Adipose tissue (tissue), 3 donors: ENCODE measurements around the gene OTC. TPM values are rescaled to one million over a fixed set of nuclear protein-coding genes. Genes with fewer than 3 reads are reported as not detected.

Experiments used
- H3K27ac ChIP-seq: one replicate; pipeline ENCODE4 v1.5.1; 2013; ENCODE audit warnings: low read depth, low read length
- WGBS, 3 donors: extraction: QIAGEN DNeasy Blood & Tissue Kit; methylation state at CpG; one replicate each; pipeline ENCODE4 v1.1.7; 2013; 5-methylcytosine and 5-hydroxymethylcytosine counted together
- polyA plus RNA-seq, 3 donors: library from polyadenylated mRNA; stranded (reverse); fragments of 200-250 nt; gene quantifications; one replicate each; pipeline ENCODE4 v1.2.3, GENCODE V29; 2013
- donor health status: healthy with polysubstance abuse.
- donor health status: Bipolar disorder and iron deficiency.
- donor health status: healthy.

The OTC gene
- polyA plus RNA-seq, 3 donors = 0.51 to 2.6 (median 1.0) TPM

GRCh38 chrX:38347136-38347535, 5.3 kb upstream of the OTC start:
- H3K27ac ChIP-seq = no peak overlapping the region
- WGBS, 3 donors = 68 to 88% (median 76%) methylated on average over 2 of the region's 2 CpGs

DNA sequence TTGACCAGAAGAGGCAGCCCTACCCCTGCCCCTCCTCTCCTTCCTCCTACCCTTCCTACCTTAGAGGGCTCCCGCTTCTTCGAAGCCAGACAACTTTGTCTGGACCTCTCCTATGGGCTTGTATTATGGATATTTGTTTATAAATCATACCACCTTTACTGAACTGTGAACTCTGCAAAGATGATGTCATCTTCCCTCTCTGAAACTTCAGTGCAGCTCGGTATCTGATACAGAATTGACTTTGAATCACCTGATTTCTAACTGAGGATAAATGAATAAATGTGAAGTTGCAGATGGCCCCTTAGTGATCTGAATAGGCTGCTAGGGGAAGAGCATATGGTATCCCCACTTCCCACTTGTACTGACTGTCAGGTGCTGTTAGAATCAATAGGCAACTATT, 1.1 kb upstream of the OTC start:
- 70 to 88% (median 78%) methylated on average over 3 of the region's 3 CpGs for WGBS, 3 donors
- no peak overlapping the region for H3K27ac ChIP-seq

- H3K27ac ChIP-seq = no peak overlapping the region
- WGBS, 3 donors = 66 to 92% (median 91%) methylated on average over 8 of the region's 8 CpGs
Observed at GRCh38 chrX:38356401-38356800, 4.0 kb downstream of the OTC start.

DNA sequence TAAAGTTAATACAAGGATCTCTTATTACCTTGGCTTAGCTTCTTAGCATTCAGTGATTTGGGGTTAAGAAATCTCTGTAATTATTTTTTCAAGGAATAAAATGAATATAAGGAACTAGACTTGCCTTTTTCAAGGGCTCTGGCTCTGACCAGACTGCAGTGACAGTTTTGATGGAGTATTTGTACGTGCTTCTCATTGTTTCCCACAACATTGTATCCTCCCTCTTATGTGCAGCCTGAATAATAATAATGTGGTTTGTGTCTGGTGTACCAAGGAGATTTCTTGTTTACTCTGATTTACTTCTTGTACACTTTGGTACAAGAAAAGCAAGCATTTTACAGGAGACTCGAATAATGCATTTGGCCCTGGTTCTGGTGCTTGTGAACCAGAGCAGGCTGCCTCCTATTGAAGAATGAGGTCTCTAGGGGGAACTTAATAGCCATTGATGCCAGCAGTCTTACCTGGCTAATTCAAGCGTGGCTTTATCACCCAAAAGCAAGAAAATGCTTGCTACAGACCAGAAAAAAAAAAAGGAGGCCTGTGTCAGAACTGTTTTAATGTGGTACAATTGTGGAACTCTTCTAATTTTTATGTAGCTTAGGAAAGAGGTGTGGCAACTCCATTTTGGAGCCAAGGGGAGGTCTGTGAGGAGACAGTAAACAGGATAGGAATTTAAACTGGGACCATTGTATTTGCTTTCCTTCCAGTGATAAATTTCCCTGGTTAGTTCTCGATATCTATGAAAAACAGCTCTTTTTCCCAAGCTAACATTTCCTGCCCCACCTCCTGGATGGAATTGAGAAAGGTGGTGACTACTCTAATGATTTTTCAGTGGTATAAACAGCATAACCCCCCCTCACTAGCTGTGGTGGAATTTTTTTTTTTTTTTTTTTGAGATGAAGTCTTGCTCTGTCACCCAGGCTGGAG, 5.6 kb downstream of the OTC start:
- WGBS, 3 donors = 30 to 68% (median 42%) methylated on average over 4 of the region's 4 CpGs
- no peak overlapping the region for H3K27ac ChIP-seq

DNA sequence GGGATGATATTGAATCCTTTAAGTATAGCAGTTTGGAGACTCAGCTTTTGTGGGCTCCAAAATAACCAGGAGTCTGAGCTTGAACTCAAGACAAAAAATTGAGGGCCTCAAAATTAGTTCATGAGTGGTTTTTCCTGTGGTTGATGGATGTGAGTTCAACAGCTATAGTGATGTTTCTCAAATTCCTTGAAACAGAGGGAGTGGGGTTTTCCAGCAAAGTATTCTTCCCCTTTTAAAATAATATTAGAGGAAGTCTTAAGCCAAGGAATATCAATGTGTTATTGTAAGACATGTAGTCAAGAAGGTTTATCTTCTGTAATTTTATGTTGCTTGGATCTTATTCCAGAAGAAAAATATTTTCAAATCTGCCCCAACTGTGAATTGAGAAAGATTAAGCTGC, 10.6 kb downstream of the OTC start:
- H3K27ac ChIP-seq = no peak overlapping the region

DNA sequence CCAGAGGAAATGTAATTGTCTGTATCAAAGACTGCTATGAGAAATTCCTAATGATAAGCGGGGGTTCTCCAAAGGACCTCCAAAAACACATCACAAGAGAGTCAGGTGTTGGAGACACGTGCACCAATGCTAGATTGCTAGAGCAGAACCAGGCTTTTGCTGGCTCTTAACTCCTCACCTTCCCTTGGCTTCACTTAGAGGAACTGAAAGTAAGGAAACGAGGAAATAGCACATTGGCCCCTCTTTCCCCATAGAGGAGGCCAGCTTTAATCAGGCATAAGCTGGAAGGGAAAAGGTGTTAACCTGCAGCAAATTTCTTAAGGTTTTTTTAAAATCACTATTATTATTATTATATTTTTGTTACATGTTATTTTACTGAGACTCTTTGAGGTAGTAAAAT, 13.6 kb downstream of the OTC start:
- H3K27ac ChIP-seq = no peak overlapping the region
- WGBS, 3 donors = 40 to 88% (median 57%) methylated on average over 3 of the region's 3 CpGs

GRCh38 chrX:38368774-38369173, 16.4 kb downstream of the OTC start:
- no peak overlapping the region for H3K27ac ChIP-seq
- 61 to 71% (median 65%) methylated on average over 2 of the region's 2 CpGs for WGBS, 3 donors

DNA sequence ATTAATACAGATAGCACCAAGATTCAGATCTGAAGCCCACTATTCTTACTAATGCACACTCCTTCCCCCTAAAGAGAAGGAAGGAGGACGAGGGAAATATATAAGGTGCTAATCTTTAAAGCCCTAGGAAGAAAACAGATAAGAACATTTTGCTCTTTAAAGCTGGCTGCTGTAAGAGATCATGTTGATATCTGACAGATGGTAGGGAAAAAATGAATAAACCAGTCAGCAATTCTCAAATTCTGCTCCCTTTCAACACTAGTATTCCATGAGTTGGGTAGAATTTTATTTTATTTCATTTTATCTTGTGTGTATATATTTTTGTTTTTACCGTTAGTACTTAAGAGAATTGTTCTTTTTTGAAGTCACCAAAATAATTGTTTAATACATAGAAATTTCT, 19.2 kb downstream of the OTC start:
- 67 to 82% (median 80%) methylated on average over 2 of the region's 2 CpGs for WGBS, 3 donors
- H3K27ac ChIP-seq = no peak overlapping the region

DNA sequence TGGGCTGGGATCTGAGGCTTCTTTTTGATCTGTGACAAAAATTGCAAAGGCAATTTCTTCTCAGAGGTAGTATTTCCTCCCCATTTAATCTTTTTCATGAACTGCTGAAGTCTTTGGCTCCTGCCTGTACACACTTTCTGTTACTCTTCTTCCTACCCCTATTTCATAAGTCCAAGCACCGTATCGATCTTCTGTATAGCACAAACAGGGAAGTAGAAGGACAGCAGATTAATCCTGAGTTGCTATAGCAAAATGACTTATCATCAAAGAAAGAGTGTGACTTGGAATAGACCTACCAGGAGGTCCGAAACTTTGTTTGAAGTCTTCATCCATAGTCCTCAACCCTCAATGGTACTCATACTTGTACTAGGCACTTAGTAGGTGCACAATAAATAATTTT, 22.0 kb downstream of the OTC start:
- 77 to 93% (median 81%) methylated on average over 3 of the region's 3 CpGs for WGBS, 3 donors
- no peak overlapping the region for H3K27ac ChIP-seq

- 10 to 50% (median 27%) methylated on average over 1 of the region's 1 CpG for WGBS, 3 donors
- H3K27ac ChIP-seq = no peak overlapping the region
Observed at GRCh38 chrX:38375891-38376290, 23.5 kb downstream of the OTC start.

DNA sequence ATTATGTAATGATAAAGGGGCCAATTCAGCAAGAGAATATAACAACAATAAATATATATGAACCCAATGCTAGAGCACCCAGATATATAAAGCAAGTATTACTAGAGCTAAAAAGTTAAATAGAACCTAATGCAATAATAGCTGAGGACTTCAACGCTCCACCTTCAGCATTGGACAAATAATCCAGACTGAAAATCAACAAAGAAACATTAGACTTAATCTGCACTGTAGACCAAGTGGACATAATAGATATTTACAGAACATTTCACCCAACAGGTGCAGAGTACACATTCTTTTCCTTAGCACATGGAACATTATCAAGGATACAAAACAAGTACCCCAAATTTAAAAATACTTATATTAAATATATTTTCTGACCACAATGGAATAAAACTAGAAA, 24.3 kb downstream of the OTC start:
- WGBS, 3 donors = 47 to 97% (median 70%) methylated on average over 1 of the region's 1 CpG

DNA sequence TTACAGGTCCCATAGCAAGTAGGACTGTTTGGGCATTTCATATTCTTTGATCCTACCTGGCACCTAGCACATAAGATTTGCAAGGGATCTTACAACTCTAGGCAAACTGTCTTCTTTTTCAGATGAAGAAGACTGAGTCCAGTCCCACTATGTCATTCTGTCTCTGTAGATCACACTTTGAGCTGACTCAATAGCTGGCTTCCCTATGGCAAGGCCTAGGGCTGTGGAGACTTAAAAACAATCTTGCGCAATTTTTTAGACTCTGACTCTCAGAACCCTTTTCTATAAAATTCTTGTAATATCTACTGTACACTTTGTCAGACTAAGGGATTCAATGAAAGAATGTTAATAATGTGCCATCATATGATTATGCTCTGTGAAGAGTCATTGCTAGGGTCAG, 26.7 kb downstream of the OTC start:
- 96 to 100% (median 98%) methylated on average over 1 of the region's 1 CpG for WGBS, 3 donors
- H3K27ac ChIP-seq = no peak overlapping the region

More for the DNA sequence above, 24.3 kb downstream of the OTC start:
- no peak overlapping the region for H3K27ac ChIP-seq

GRCh38 chrX:38382663-38383062, 30.3 kb downstream of the OTC start:
- 33 to 87% (median 52%) methylated on average over 1 of the region's 1 CpG for WGBS, 3 donors
- no peak overlapping the region for H3K27ac ChIP-seq

DNA sequence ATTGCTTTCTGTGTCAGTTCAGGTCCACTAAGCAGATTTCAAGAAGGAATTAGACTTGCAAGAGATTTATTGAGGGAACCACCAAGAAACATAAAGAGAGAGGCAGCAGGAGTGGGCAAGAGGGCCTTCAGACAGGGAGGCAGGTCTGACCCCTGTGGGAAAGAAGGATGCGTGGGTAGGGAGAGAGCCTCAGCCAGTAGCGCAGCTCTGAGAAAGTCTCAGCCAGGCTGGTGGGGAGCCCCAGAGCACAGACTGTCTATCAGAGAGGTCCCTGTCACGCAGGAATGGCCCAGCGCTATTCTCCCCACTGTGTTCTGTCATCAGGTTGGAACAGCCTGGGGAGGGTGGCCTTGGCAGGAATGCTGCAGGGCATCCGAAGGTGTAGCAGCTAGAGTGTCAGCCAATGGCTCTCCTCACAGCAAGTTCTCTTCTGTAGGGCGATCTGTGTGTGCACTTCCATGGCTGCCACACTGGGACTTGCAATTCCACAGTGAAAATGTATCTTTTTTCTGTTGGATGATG, 48.0 kb downstream of the OTC start:
- no peak overlapping the region for H3K27ac ChIP-seq
- 71 to 95% (median 90%) methylated on average over 6 of the region's 6 CpGs for WGBS, 3 donors

DNA sequence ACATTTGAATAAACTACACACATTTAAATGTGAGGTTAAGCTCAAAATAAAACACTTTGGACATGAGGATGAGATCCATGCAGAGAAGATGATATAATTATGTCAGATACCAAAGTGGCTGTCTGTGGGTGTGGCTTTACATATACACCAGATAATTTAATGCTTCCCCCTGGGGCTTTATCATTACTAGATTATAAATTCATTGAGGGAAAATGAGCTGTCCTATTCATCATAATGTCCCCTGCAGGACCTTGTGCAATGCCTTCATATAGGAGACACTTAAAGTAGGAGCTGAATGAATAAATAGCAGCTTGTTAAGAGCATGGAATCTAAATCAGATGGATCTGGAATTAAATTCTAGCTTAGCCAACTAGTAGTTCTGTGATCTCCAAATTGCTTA, 49.7 kb downstream of the OTC start:
- H3K27ac ChIP-seq = no peak overlapping the region

- 88 to 100% (median 97%) methylated on average over 1 of the region's 1 CpG for WGBS, 3 donors
Observed at GRCh38 chrX:38403834-38404233, 51.4 kb downstream of the OTC start.

GRCh38 chrX:38407126-38407525, 54.7 kb downstream of the OTC start:
- 40 to 62% (median 43%) methylated on average over 4 of the region's 4 CpGs for WGBS, 3 donors
- H3K27ac ChIP-seq = no peak overlapping the region

More at GRCh38 chrX:38403834-38404233, 51.4 kb downstream of the OTC start:
- H3K27ac ChIP-seq = no peak overlapping the region

GRCh38 chrX:38409289-38409688, 56.9 kb downstream of the OTC start:
- H3K27ac ChIP-seq = no peak overlapping the region

GRCh38 chrX:38426785-38427184, 74.4 kb downstream of the OTC start:
- no peak overlapping the region for H3K27ac ChIP-seq

GRCh38 chrX:38431525-38431924, 79.1 kb downstream of the OTC start:
- 45 to 93% (median 66%) methylated on average over 1 of the region's 1 CpG for whole genome bisulfite sequencing, 3 donors

More at GRCh38 chrX:38431525-38431924, 79.1 kb downstream of the OTC start:
- no peak overlapping the region for H3K27ac ChIP-seq
